Bronchial epithelial cell (primary cell): ENCODE data around the gene ANKS4B. TPM values are rescaled to one million over a fixed set of nuclear protein-coding genes. Genes with fewer than 3 reads are reported as not detected.
"Not testable (repeated sequence)": the region's sequence is repeated elsewhere in the genome, so short reads cannot be mapped to it uniquely, and the experiment has no call there.

Experiments
- DNase-seq: peaks from one replicate; pipeline ENCODE4 v3.0.0-alpha.2; 2010; ENCODE audit warnings: low read depth
- FAIRE-seq: peaks from 2 replicates; lab custom pipeline; 2011; peaks lifted over from hg19 to GRCh38; lab: Jason Lieb, UNC
- H3K27me3 ChIP-seq: 2 replicates; pipeline ENCODE4 v1.5.1; 2011; ENCODE audit warnings: low read length; ENCODE audit not compliant: control insufficient read depth, insufficient read depth
- H3K36me3 ChIP-seq: 2 replicates; pipeline ENCODE4 v1.5.1; 2011; ENCODE audit warnings: low read length; ENCODE audit not compliant: control insufficient read depth, insufficient read depth
- H3K4me3 ChIP-seq: 2 replicates; pipeline ENCODE4 v1.5.1; 2011; ENCODE audit warnings: mild to moderate bottlenecking, low read depth, low read length, control low read depth
- total RNA-seq: library from RNA; depleted of rRNA; stranded (reverse); fragments of >200 nt; gene quantifications from 2 replicates; pipeline ENCODE4 v1.2.1, GENCODE V29; 2014
- TF ChIP-seq, protein P1 (sequence below): IDR thresholded peaks from 2 replicates; pipeline ENCODE4 v1.5.1; 2011; ENCODE audit warnings: mild to moderate bottlenecking, moderate library complexity, low read length, control low read depth, inconsistent platforms; ENCODE audit not compliant: insufficient read depth, severe bottlenecking

ANKS4B gene
- total RNA-seq, 1 donor from 2014 or later: not detected

GRCh38 chr16:21236831-21237230, 3.3 kb downstream of the ANKS4B start:
- TF ChIP-seq, protein P1, sequence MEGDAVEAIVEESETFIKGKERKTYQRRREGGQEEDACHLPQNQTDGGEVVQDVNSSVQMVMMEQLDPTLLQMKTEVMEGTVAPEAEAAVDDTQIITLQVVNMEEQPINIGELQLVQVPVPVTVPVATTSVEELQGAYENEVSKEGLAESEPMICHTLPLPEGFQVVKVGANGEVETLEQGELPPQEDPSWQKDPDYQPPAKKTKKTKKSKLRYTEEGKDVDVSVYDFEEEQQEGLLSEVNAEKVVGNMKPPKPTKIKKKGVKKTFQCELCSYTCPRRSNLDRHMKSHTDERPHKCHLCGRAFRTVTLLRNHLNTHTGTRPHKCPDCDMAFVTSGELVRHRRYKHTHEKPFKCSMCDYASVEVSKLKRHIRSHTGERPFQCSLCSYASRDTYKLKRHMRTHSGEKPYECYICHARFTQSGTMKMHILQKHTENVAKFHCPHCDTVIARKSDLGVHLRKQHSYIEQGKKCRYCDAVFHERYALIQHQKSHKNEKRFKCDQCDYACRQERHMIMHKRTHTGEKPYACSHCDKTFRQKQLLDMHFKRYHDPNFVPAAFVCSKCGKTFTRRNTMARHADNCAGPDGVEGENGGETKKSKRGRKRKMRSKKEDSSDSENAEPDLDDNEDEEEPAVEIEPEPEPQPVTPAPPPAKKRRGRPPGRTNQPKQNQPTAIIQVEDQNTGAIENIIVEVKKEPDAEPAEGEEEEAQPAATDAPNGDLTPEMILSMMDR: no peak
- Histone ChIP-seq H3K36me3 (no peaks in the 10 kb centered on the region), H3K4me3 (no peak overlapping the region), H3K27me3 (peaks cover 4% of the 10 kb centered on the region)
- DNase-seq (no peak), FAIRE-seq (no peak)

DNA sequence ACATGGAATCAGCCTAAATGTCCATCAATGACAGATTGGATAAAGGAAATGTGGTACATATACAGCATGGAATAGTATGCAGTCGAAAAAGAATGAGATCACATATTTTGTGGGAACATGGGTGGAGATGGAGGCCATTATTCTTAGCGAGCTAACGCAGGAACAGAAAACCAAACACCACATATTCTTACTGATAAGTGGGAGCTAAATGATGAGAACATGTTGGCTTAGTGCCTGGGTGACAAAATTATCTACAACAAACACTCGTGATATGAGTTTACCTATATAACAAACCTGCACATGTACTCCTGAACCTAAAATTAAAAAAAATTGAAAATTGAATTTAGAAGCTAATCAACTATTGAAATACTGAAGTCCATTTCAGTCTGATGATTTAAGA, 6.1 kb downstream of the ANKS4B start:
- TF ChIP-seq, protein P1: no peak
- peaks cover 3% of the 10 kb centered on the region for H3K27me3 ChIP-seq
- H3K4me3 ChIP-seq: no peak overlapping the region
- FAIRE-seq (no peak), DNase-seq (no peak)
- no peaks in the 10 kb centered on the region for H3K36me3 ChIP-seq

DNA sequence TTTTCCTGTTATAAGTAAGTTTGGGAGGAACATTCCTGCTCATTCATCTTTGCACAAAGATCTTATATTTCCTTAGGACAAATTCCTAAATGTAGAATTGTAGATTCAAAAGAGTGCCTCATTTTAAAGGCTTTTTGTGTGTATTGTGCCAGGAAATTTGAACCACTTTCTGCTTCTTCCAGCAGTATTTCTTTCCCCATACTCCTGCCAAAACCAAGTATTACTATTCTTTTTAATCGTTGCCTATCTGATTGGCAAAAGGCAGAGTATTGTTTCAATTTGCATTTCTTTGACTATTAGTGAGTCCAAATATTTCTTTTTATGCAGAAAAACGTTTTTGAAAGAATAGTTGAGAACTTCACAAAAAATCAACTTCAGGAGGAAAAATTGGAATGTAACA, 9.3 kb downstream of the ANKS4B start:
- H3K4me3 ChIP-seq: no peak overlapping the region
- TF ChIP-seq, protein P1: no peak
- FAIRE-seq: no peak

GRCh38 chr16:21244518-21245215, 11.2 kb downstream of the ANKS4B start:
- Histone ChIP-seq H3K27me3 (peaks cover 3% of the 10 kb centered on the region), H3K4me3 (no peak overlapping the region), H3K36me3 (no peaks in the 10 kb centered on the region)
- no peak for FAIRE-seq
- DNase-seq: no peak
- TF ChIP-seq, protein P1: no peak

More for the DNA sequence above, 9.3 kb downstream of the ANKS4B start:
- H3K27me3 ChIP-seq: peaks cover 3% of the 10 kb centered on the region
- no peak for DNase-seq
- H3K36me3 ChIP-seq: no peaks in the 10 kb centered on the region

- DNase-seq, H3K27me3 ChIP-seq, FAIRE-seq, H3K4me3 ChIP-seq, H3K36me3 ChIP-seq: not testable (repeated sequence)
These were observed 14.7 kb downstream of the ANKS4B start for GRCh38 chr16:21248179-21248578.

GRCh38 chr16:21250072-21250923, 16.8 kb downstream of the ANKS4B start:
- TF ChIP-seq, protein P1: no peak
- no peak for DNase-seq
- no peaks in the 10 kb centered on the region for H3K36me3 ChIP-seq
- FAIRE-seq: peak; percentile 47
- no peak overlapping the region for H3K4me3 ChIP-seq
- peaks cover 3% of the 10 kb centered on the region for H3K27me3 ChIP-seq
